Heart right ventricle (tissue), 16 donors: ENCODE results near the gene FAM8A1. TPM values are rescaled to one million over a fixed set of nuclear protein-coding genes. Genes with fewer than 3 reads are reported as not detected.

Experiments used
- ATAC-seq, 8 donors: fragments of 200-7000 bp; cut with Tn5 transposase; one replicate each; pipeline ENCODE4 v1.9.1; 2020; ENCODE audit warnings: mild to moderate bottlenecking in 8 of 8, moderate library complexity in 8 of 8, moderate number of reproducible peaks in 1 of 8
- DNase-seq, 2 donors: peaks; one replicate each; pipeline ENCODE4 v3.0.0-alpha.2; 2020
- H3K27ac ChIP-seq, 10 donors: fragments of 200-600 bp; sonication (generic) in 2 of 10; one replicate each; pipeline versions ENCODE4 v1.5.0 to v1.8.0; 2020 to 2022; ENCODE audit warnings: mild to moderate bottlenecking in 3 of 10
- H3K27me3 ChIP-seq, 7 donors: fragments of 200-600 bp; one replicate each; pipeline ENCODE4 v1.8.0; 2021 to 2022; ENCODE audit warnings: mild to moderate bottlenecking in 2 of 7
- H3K36me3 ChIP-seq, 9 donors: fragments of 200-600 bp; sonication (generic) in 1 of 9; one replicate each; pipeline versions ENCODE4 v1.5.0 to v1.8.0; 2020 to 2022; ENCODE audit warnings: mild to moderate bottlenecking in 2 of 9
- H3K4me1 ChIP-seq, 9 donors: fragments of 200-600 bp; sonication (generic) in 1 of 9; one replicate each; pipeline versions ENCODE4 v1.5.0 to v1.8.0; 2020 to 2022; ENCODE audit warnings: mild to moderate bottlenecking in 4 of 9
- H3K4me3 ChIP-seq, 10 donors: fragments of 200-600 bp; sonication (generic) in 2 of 10; one replicate each; pipeline versions ENCODE4 v1.5.0 to v1.8.0; 2020 to 2022; ENCODE audit warnings: mild to moderate bottlenecking in 7 of 10, moderate library complexity in 2 of 10
- H3K9me3 ChIP-seq, 11 donors: fragments of 200-600 bp in 10 of 11; sonication (generic) in 2 of 11; one replicate each; pipeline versions ENCODE4 v1.5.0 to v1.8.0; 2013 to 2022; ENCODE audit warnings: mild to moderate bottlenecking in 2 of 11, control low read depth in 1 of 11, moderate library complexity in 1 of 11
- WGBS, 2 donors: extraction: QIAGEN DNeasy Blood & Tissue Kit; methylation state at CpG; one replicate each; pipeline ENCODE4 v1.1.7; 2013; ENCODE audit warnings: inconsistent platforms in 1 of 2; 5-methylcytosine and 5-hydroxymethylcytosine counted together
- intact Hi-C, 10 donors: fragments of 100-400 bp; cut with DNase I; formaldehyde crosslinking; loops; one replicate each; pipeline versions ENCODE4 v1.11.1 to v1.14.2; 2022
- polyA plus RNA-seq, 2 donors: library from polyadenylated mRNA; stranded (reverse); fragments of 200-250 nt; gene quantifications; one replicate each; pipeline ENCODE4 v1.2.3, GENCODE V29; 2013
- total RNA-seq, 10 donors: library from RNA; stranded (reverse); fragmentation: NEBNext Ultra II Directional in 3 of 10; extraction: Animal tissue kit (Norgen Biotek cat#: 25700) in 3 of 10; gene quantifications; one replicate each; pipeline versions ENCODE4 v1.2.1 to v1.2.4, GENCODE V29; 2021 to 2023
- TF ChIP-seq, protein P1 (sequence below), 9 donors: fragments of 200-600 bp; sonication (generic) in 2 of 9; IDR thresholded peaks; one replicate each; pipeline versions ENCODE4 v1.5.0 to v1.8.0; 2021 to 2022; ENCODE audit warnings: antibody characterized with exemption in 9 of 9, mild to moderate bottlenecking in 5 of 9, moderate library complexity in 1 of 9
- donor health status: Arrhythmogenic right ventricular cardiomyopathy.
- donor health status: ischemic (EF 13 %, LVEDD 7.1; RV severe dilation, severe dysfunction).
- donor health status: healthy with polysubstance abuse.
- donor health status: DM: no; HTN: yes; CAD: no.
- donor health status: DM: no; HTN: no; CAD: no.
- donor health status: ischemic (EF 25% LVEDD 6.9; RV normal size, moderate dysfunction).
- donor health status: ischemic (EF 25% LVEDD 5.7; RV mildly dilated, moderate dysfunction).
- donor health status: healthy.
- donor health status: DM: yes; HTN: yes; CAD: no.
- donor health status: Ischemic cardiomyopathy.
- donor health status: ischemic (EF 35%, LVEDD 5.7; RV mildly dilated, moderate dysfunction).
- donor health status: nonischemic (EF 11% LVEDD 7.7; RV severe dilation, severe dysfunction).
- donor health status: DM: yes; HTN: yes; CAD: no.
- donor health status: PGD.
- donor health status: ischemic (EF 29% LVEDD 5.4; RV normal size, mild dysfunction).
- donor health status: nonischemic (EF 23%, LVEDD 6.1; RV moderate dilation, normal function).

Gene FAM8A1
- total and polyA plus RNA-seq, 12 donors: 10.0 to 23.2 (median 16.0) TPM

DNA sequence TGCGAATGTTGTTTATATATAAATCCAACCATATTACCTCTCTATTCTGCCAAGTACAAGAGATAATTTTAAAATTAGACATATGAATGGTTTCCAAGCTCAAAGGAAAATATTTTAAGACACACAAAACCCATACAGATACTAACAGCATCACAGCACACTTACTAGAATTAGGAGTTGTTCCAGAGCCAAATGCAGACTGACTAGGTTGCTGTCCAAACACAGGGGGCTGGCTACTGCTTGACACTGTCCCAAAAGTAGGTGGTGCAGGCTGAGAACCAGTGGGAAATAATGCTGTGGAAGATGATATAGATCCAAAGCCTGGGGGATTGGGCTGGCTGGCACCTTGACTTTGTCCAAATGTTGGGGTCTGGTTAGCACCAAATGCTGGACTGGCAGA lies 24.3 kb downstream of the FAM8A1 start:
- WGBS, 2 donors: 40 to 74% methylated on average over 1 of the region's 1 CpG
- Histone ChIP-seq H3K27me3 (no peaks in the 10 kb centered on the region), H3K27ac (peak overlapping the region in 4 of 10 donors; percentile 10 to 31 (median 30)), H3K4me1 (peaks cover 0 to 31% (median 12%) of the 10 kb centered on the region in 9 donors), H3K9me3 (no peaks in the 10 kb centered on the region), H3K36me3 (peaks cover 0 to 98% (median 26%) of the 10 kb centered on the region in 9 donors), H3K4me3 (no peak overlapping the region)
- DNase-seq (no peak), ATAC-seq (peak in 7 of 8 donors; percentile 55 to 88 (median 73))
- TF ChIP-seq, protein P1, sequence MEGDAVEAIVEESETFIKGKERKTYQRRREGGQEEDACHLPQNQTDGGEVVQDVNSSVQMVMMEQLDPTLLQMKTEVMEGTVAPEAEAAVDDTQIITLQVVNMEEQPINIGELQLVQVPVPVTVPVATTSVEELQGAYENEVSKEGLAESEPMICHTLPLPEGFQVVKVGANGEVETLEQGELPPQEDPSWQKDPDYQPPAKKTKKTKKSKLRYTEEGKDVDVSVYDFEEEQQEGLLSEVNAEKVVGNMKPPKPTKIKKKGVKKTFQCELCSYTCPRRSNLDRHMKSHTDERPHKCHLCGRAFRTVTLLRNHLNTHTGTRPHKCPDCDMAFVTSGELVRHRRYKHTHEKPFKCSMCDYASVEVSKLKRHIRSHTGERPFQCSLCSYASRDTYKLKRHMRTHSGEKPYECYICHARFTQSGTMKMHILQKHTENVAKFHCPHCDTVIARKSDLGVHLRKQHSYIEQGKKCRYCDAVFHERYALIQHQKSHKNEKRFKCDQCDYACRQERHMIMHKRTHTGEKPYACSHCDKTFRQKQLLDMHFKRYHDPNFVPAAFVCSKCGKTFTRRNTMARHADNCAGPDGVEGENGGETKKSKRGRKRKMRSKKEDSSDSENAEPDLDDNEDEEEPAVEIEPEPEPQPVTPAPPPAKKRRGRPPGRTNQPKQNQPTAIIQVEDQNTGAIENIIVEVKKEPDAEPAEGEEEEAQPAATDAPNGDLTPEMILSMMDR (IDR thresholded peaks at IDR 0.05): no peak
- intact Hi-C loops: loop anchor here in 1 of 10 donors (5.0 kb wide), 1 partner anchor 78 kb away; no protein-coding TSS in a partner anchor

DNA sequence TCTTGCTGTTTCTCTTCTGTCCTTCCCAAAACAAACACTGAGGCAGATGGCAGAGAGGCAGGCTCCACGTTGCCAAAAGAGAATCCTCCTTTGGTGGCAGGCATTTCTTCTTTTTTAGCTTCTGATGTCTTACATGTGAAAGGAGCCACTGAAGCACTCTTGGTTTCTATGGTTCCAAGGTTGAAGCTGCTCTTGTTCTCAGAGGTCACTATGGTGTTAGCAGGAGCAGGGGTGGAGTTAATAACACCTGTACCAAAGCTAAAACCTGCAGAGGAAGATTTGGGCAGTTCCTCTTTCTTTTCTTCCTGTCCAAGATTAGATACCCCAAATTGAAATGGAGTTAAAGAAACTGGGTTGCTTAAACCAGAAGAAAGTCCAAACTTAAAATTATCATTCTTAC lies 28.8 kb downstream of the FAM8A1 start:
- Histone ChIP-seq H3K4me1 (peaks cover 0 to 51% (median 23%) of the 10 kb centered on the region in 9 donors), H3K9me3 (no peaks in the 10 kb centered on the region), H3K27me3 (no peaks in the 10 kb centered on the region), H3K4me3 (no peak overlapping the region), H3K27ac (no peak overlapping the region), H3K36me3 (peaks cover 0 to 96% (median 23%) of the 10 kb centered on the region in 9 donors)
- intact Hi-C loops: no loop called here
- no peak for DNase-seq
- no peak for ATAC-seq
- 58 to 67% methylated on average over 1 of the region's 1 CpG for WGBS, 2 donors
- TF ChIP-seq, protein P1 (IDR thresholded peaks at IDR 0.05): no peak

DNA sequence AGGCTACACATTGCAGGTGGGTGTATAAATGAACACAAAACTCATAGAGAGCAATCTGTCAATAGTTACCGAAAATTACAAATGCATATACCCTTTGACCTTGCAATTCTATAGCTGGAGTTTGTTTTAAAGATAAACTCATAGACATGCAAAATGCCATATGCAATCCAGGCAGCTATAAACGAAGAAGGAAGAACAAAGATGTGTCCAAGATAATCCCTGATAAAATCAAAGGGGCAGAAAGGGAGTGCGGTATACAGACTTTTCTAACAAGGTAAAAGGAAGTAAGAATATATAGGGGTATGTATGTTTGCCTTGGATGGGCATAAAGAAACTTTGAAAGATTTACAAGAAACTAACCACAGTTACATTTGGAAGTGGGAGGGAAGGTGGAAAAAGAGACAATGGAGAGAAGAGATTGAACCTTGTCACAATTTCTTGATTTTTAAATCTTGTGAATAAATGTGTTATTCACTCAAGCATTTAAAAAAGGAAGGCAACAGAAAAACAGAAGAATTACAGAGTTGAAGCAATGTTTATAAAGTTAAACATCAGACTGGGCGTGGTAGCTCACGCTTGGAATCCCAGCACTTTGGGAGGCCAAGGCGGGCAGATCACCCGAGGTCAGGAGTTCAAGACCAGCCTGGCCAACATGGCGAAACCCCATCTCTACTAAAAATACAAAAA lies 29.9 kb downstream of the FAM8A1 start:
- no peaks in the 10 kb centered on the region for H3K9me3 ChIP-seq
- H3K36me3 ChIP-seq: peaks cover 0 to 94% (median 20%) of the 10 kb centered on the region in 9 donors
- TF ChIP-seq, protein P1 (IDR thresholded peaks at IDR 0.05): no peak
- WGBS, 2 donors: 81 to 83% methylated on average over 8 of the region's 8 CpGs
- H3K4me3 ChIP-seq: no peak overlapping the region
- peaks cover 0 to 40% (median 12%) of the 10 kb centered on the region in 9 donors for H3K4me1 ChIP-seq
- intact Hi-C loops: no loop called here
- H3K27ac ChIP-seq: no peak overlapping the region
- no peak for DNase-seq
- no peak for ATAC-seq
- no peaks in the 10 kb centered on the region for H3K27me3 ChIP-seq

DNA sequence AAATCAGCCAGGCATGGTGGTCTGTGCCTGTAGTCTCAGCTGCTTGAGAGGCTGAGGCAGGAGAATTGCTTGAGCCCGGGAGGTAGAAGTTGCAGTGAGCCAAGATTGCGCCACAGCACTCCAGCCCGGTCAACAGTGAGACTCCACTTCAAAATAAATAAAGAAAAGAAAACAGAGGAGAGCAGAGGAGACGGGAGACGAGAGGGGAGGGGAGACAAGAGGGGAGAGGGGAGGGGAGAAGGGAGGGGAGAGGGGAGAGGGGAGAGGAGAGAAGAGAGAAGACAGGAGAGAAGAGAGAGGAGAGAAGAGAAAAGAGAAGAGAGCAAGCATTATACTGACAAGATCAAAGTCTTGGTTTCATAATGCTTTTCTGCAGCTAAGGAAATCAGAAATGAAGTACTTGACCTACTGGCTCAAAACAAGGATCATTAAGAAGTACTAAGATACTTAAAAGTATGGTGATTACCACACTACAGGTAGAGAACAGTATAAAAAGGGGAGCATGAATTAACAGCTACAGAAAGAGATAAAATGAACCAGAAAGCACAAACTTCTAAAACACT lies 30.5 kb downstream of the FAM8A1 start:
- Histone ChIP-seq H3K27ac (no peak overlapping the region), H3K4me3 (no peak overlapping the region), H3K36me3 (peaks cover 0 to 92% (median 16%) of the 10 kb centered on the region in 9 donors), H3K9me3 (no peaks in the 10 kb centered on the region), H3K27me3 (no peaks in the 10 kb centered on the region), H3K4me1 (peaks cover 0 to 39% (median 12%) of the 10 kb centered on the region in 9 donors)
- intact Hi-C loops: no loop called here
- 49 to 64% methylated on average over 5 of the region's 5 CpGs for WGBS, 2 donors
- TF ChIP-seq, protein P1 (IDR thresholded peaks at IDR 0.05): no peak
- DNase-seq (no peak), ATAC-seq (no peak)
